Urothelium cell line (cell line): ENCODE measurements around the gene VPS50.
"Not testable (repeated sequence)": the region's sequence is repeated elsewhere in the genome, so short reads cannot be mapped to it uniquely, and the experiment has no call there.

Experiments
- DNase-seq: peaks from one replicate; pipeline ENCODE4 v3.0.0; 2011; ENCODE audit warnings: low spot score, mixed read lengths
- FAIRE-seq: peaks from 2 replicates; lab custom pipeline; 2011; peaks lifted over from hg19 to GRCh38; lab: Jason Lieb, UNC

VPS50 gene

GRCh38 chr7:93239824-93240223, 7.7 kb downstream of the VPS50 start:
- no peak for FAIRE-seq
- DNase-seq = no peak

- no peak for DNase-seq
- FAIRE-seq = no peak
Measured at GRCh38 chr7:93242106-93242505, 9.9 kb downstream of the VPS50 start.

GRCh38 chr7:93245525-93246432, 13.6 kb downstream of the VPS50 start:
- no peak for FAIRE-seq
- DNase-seq = peak; percentile 15

GRCh38 chr7:93249491-93250148, 17.5 kb downstream of the VPS50 start:
- peak; percentile 12 for DNase-seq
- no peak for FAIRE-seq

- DNase-seq = no peak
Measured at GRCh38 chr7:93258661-93259060, 26.5 kb downstream of the VPS50 start.

GRCh38 chr7:93262535-93262934, 30.4 kb downstream of the VPS50 start:
- FAIRE-seq (peak; percentile 63), DNase-seq (no peak)

More at GRCh38 chr7:93258661-93259060, 26.5 kb downstream of the VPS50 start:
- FAIRE-seq = no peak

- FAIRE-seq (no peak), DNase-seq (no peak)
Measured at GRCh38 chr7:93265220-93265619, 33.1 kb downstream of the VPS50 start.

- DNase-seq (no peak), FAIRE-seq (no peak)
Measured at GRCh38 chr7:93279541-93279940, 47.4 kb downstream of the VPS50 start.

GRCh38 chr7:93284908-93285307, 52.7 kb downstream of the VPS50 start:
- FAIRE-seq (no peak), DNase-seq (no peak)

GRCh38 chr7:93293229-93293628, 61.1 kb downstream of the VPS50 start:
- DNase-seq = no peak
- no peak for FAIRE-seq

GRCh38 chr7:93298206-93298605, 66.0 kb downstream of the VPS50 start:
- FAIRE-seq = no peak
- DNase-seq = no peak

GRCh38 chr7:93298671-93299070, 66.5 kb downstream of the VPS50 start:
- no peak for DNase-seq
- no peak for FAIRE-seq

GRCh38 chr7:93301736-93302135, 69.6 kb downstream of the VPS50 start:
- DNase-seq (no peak), FAIRE-seq (no peak)

GRCh38 chr7:93307131-93307660, 75.0 kb downstream of the VPS50 start:
- peak; percentile 20 for FAIRE-seq
- no peak for DNase-seq

GRCh38 chr7:93307943-93308342, 75.8 kb downstream of the VPS50 start:
- FAIRE-seq (peak; percentile 40), DNase-seq (no peak)

GRCh38 chr7:93310346-93310745, 78.2 kb downstream of the VPS50 start:
- FAIRE-seq (no peak), DNase-seq (no peak)

GRCh38 chr7:93314449-93314848, 82.3 kb downstream of the VPS50 start:
- FAIRE-seq = no peak
- DNase-seq = no peak

GRCh38 chr7:93315896-93316295, 83.7 kb downstream of the VPS50 start:
- no peak for DNase-seq
- FAIRE-seq = no peak

GRCh38 chr7:93316730-93317129, 84.6 kb downstream of the VPS50 start:
- FAIRE-seq = no peak
- no peak for DNase-seq

GRCh38 chr7:93320887-93321286, 88.7 kb downstream of the VPS50 start:
- FAIRE-seq = no peak
- DNase-seq = no peak

- not testable (repeated sequence) for FAIRE-seq, DNase-seq
Measured at GRCh38 chr7:93326291-93326690, 94.1 kb downstream of the VPS50 start.
